K562 (cell line): ENCODE measurements around the gene FAM20C.

Source experiments
- GATA2 ChIP-seq: sonication (generic); formaldehyde crosslinking; IDR thresholded peaks from 2 replicates; pipeline ENCODE4 v1.4.0; 2020; ENCODE audit warnings: mild to moderate bottlenecking, missing genetic modification reagents
- KLF1 ChIP-seq: fragments of 450-650 bp; IDR thresholded peaks from 2 replicates; pipeline ENCODE4 v1.6.1; 2016; ENCODE audit warnings: missing genetic modification characterization, missing compliant biosample characterization
- NCOR1 ChIP-seq: fragments of 450-650 bp; IDR thresholded peaks from 2 replicates; pipeline ENCODE4 v1.6.1; 2016; ENCODE audit warnings: mild to moderate bottlenecking, moderate library complexity
- NFE2 ChIP-seq: IDR thresholded peaks from 2 replicates; pipeline ENCODE4 v1.6.1; 2014; ENCODE audit warnings: antibody characterized with exemption, low read depth
- NR1H2 ChIP-seq: sonication (generic); formaldehyde crosslinking; IDR thresholded peaks from 2 replicates; pipeline ENCODE4 v1.4.0; 2020; ENCODE audit warnings: mild to moderate bottlenecking, missing genetic modification reagents
- POLR2H ChIP-seq: IDR thresholded peaks from 2 replicates; pipeline ENCODE4 v1.6.1; 2016; ENCODE audit warnings: missing genetic modification characterization, low read depth, mild to moderate bottlenecking, control low read depth, missing compliant biosample characterization, moderate library complexity
- TF ChIP-seq, protein P1 (sequence below): fragments of 250-450 bp; sonication (Bioruptor Pico); IDR thresholded peaks from 2 replicates; pipeline ENCODE4 v1.5.0; 2021
- TF ChIP-seq, protein P2 (sequence below): fragments of 200-800 bp; sonication (Bioruptor generic); IDR thresholded peaks from 2 replicates; pipeline ENCODE4 v1.6.1; 2016; ENCODE audit warnings: missing genetic modification characterization, missing compliant biosample characterization

DNA sequence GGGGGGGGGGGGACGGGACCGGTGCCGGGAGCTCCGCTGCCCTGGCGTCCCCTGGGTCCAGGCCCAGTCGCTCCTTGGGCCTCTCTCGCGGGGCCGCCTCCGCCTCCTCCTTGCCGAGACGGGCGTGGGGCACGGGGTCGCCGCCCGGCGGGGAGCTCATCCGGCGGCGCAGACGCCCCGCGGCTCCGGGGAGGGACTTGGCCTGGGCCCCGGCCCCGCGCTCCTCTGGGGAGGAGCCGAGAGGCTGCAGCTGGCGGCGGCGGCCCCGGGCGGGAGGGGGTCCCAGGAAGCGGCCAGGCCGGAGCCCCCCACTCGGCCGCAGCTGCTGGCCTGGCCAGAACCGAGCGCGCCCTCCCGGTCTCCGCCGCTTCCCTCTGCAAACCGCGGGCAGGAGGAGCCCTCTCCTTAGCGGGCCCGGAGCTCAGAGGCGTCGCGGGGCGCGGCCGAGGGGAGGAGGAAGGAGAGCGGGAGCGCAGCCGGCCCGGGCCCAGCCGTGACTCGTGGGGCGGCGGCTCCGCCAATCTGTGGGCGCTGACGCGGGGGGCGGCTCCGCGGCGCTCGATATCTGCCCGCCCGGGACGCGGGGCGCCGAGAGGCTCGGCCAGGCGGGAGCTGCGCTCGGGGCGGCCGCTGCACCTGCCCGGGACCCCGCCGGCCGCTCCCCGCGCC is at the start of gene FAM20C:
- no peak for TF ChIP-seq NR1H2 (CRISPR knock-in tag)
- no peak for TF ChIP-seq KLF1 (tag)
- TF ChIP-seq GATA2 (CRISPR knock-in tag): no peak
- TF ChIP-seq, protein P1, sequence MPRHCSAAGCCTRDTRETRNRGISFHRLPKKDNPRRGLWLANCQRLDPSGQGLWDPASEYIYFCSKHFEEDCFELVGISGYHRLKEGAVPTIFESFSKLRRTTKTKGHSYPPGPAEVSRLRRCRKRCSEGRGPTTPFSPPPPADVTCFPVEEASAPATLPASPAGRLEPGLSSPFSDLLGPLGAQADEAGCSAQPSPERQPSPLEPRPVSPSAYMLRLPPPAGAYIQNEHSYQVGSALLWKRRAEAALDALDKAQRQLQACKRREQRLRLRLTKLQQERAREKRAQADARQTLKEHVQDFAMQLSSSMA (CRISPR knock-in tag): no peak
- no peak for TF ChIP-seq NCOR1
- TF ChIP-seq, protein P2, sequence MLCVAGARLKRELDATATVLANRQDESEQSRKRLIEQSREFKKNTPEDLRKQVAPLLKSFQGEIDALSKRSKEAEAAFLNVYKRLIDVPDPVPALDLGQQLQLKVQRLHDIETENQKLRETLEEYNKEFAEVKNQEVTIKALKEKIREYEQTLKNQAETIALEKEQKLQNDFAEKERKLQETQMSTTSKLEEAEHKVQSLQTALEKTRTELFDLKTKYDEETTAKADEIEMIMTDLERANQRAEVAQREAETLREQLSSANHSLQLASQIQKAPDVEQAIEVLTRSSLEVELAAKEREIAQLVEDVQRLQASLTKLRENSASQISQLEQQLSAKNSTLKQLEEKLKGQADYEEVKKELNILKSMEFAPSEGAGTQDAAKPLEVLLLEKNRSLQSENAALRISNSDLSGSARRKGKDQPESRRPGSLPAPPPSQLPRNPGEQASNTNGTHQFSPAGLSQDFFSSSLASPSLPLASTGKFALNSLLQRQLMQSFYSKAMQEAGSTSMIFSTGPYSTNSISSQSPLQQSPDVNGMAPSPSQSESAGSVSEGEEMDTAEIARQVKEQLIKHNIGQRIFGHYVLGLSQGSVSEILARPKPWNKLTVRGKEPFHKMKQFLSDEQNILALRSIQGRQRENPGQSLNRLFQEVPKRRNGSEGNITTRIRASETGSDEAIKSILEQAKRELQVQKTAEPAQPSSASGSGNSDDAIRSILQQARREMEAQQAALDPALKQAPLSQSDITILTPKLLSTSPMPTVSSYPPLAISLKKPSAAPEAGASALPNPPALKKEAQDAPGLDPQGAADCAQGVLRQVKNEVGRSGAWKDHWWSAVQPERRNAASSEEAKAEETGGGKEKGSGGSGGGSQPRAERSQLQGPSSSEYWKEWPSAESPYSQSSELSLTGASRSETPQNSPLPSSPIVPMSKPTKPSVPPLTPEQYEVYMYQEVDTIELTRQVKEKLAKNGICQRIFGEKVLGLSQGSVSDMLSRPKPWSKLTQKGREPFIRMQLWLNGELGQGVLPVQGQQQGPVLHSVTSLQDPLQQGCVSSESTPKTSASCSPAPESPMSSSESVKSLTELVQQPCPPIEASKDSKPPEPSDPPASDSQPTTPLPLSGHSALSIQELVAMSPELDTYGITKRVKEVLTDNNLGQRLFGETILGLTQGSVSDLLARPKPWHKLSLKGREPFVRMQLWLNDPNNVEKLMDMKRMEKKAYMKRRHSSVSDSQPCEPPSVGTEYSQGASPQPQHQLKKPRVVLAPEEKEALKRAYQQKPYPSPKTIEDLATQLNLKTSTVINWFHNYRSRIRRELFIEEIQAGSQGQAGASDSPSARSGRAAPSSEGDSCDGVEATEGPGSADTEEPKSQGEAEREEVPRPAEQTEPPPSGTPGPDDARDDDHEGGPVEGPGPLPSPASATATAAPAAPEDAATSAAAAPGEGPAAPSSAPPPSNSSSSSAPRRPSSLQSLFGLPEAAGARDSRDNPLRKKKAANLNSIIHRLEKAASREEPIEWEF (CRISPR knock-in tag): no peak
- no peak for TF ChIP-seq NFE2
- TF ChIP-seq POLR2H: no peak
